Central memory CD4-positive, alpha-beta T cell (primary cell): ENCODE results near the gene DCAKD.
"Not testable (repeated sequence)": the region's sequence is repeated elsewhere in the genome, so short reads cannot be mapped to it uniquely, and the experiment has no call there.

Experiments used
- DNase-seq: peaks from one replicate; pipeline ENCODE4 v3.0.0; 2022

DCAKD gene

GRCh38 chr17:45063198-45063597, 11.8 kb upstream of the DCAKD start:
- DNase-seq, result no peak

- no peak for DNase-seq
Measured at GRCh38 chr17:45061606-45062205, 10.3 kb upstream of the DCAKD start.

- peak; percentile 97 for DNase-seq
Measured at GRCh38 chr17:45060797-45061605, 9.6 kb upstream of the DCAKD start, which contains the start of gene NMT1. NMT1 (plus strand) TSS chr17:45061317; CDS start chr17:45061330, 13 bp downstream.

- no peak for DNase-seq
Measured at GRCh38 chr17:45060382-45060796, 9.0 kb upstream of the DCAKD start.

GRCh38 chr17:45052052-45052772, 780 bp upstream of the DCAKD start:
- peak; percentile 64 for DNase-seq

GRCh38 chr17:45051720-45052051, 254 bp upstream of the DCAKD start:
- not testable (repeated sequence) for DNase-seq

- DNase-seq, result peak; percentile 15
Measured at GRCh38 chr17:45050481-45051059, 862 bp downstream of the DCAKD start.

GRCh38 chr17:45048795-45049563, 2.5 kb downstream of the DCAKD start:
- DNase-seq, result no peak

- DNase-seq, result no peak
Measured at GRCh38 chr17:45046537-45047125, 4.8 kb downstream of the DCAKD start.

- DNase-seq, result no peak
Measured at GRCh38 chr17:45043813-45044540, 7.5 kb downstream of the DCAKD start.

- DNase-seq, result no peak
Measured at GRCh38 chr17:45042346-45043120, 8.9 kb downstream of the DCAKD start.

GRCh38 chr17:45040459-45040858, 11.0 kb downstream of the DCAKD start:
- DNase-seq, result no peak

GRCh38 chr17:45038728-45039634, 12.5 kb downstream of the DCAKD start:
- DNase-seq, result no peak

GRCh38 chr17:45036691-45037090, 14.7 kb downstream of the DCAKD start:
- DNase-seq, result no peak

GRCh38 chr17:45035848-45036247, 15.6 kb downstream of the DCAKD start:
- DNase-seq, result no peak

GRCh38 chr17:45034599-45034998, 16.8 kb downstream of the DCAKD start:
- no peak for DNase-seq

- DNase-seq, result no peak
Measured at GRCh38 chr17:45032174-45032541, 19.3 kb downstream of the DCAKD start.

- no peak for DNase-seq
Measured at GRCh38 chr17:45031231-45032173, 19.9 kb downstream of the DCAKD start.
